ENCODE measurements around the gene PIK3R5.

- TF ChIP-seq POLR2A (IDR thresholded peaks at IDR 0.05; ENCODE audit: low read length) (no peak), GATA1 (IDR thresholded peaks at IDR 0.05; ENCODE audit: low read depth, low read length) (no peak)
Observed at GRCh38 chr17:8893621-8894201, 71.8 kb downstream of the PIK3R5 start.

Data from erythroblast (primary cell).